ENCODE data around the gene ADAMTS3. TPM values are rescaled to one million over a fixed set of nuclear protein-coding genes. Genes with fewer than 3 reads are reported as not detected.

The ADAMTS3 gene
- total and polyA plus RNA-seq, 7 experiments from 2014 or later = 0.07 TPM; not detected in 6

GRCh38 chr4:72442147-72442546 is 126.9 kb downstream of the ADAMTS3 start:
- no peak overlapping the region for H3K27ac ChIP-seq (ENCODE audit: low read depth, low read length)
- ChIA-PET CTCF (no interaction called here), POLR2A (no interaction called here)
- H3K36me3 ChIP-seq (ENCODE audit: control insufficient read depth in 2 of 3, insufficient read depth in 3 of 3, low read length in 3 of 3) = no peaks in the 10 kb centered on the region
- H3K27ac Mint-ChIP-seq = no peak overlapping the region
- no peaks in the 10 kb centered on the region for H3K4me1 Mint-ChIP-seq
- peaks cover 0 to 8% (median 0%) of the 10 kb centered on the region in 5 donors for H3K27me3 Mint-ChIP-seq
- no peaks in the 10 kb centered on the region for H3K36me3 Mint-ChIP-seq
- ATAC-seq = no peak
- peaks cover 0 to 3% (median 0%) of the 10 kb centered on the region in 11 donors for H3K9me3 Mint-ChIP-seq
- H3K4me1 ChIP-seq (ENCODE audit: control insufficient read depth in 2 of 2, insufficient read depth in 2 of 2, low read length in 2 of 2) = no peaks in the 10 kb centered on the region
- intact Hi-C loops (cut with micrococcal nuclease) = no loop called here
- DNase-seq = no peak
- H3K9me3 ChIP-seq (ENCODE audit: control insufficient read depth in 2 of 3, low read length in 3 of 3) = no peaks in the 10 kb centered on the region
- H3K4me3 ChIP-seq (ENCODE audit: low read length) = no peak overlapping the region
- H3K27me3 ChIP-seq (ENCODE audit: control insufficient read depth in 2 of 2, insufficient read depth in 2 of 2, low read length in 2 of 2) = no peaks in the 10 kb centered on the region
- no peak overlapping the region for H3K4me3 Mint-ChIP-seq

DNA sequence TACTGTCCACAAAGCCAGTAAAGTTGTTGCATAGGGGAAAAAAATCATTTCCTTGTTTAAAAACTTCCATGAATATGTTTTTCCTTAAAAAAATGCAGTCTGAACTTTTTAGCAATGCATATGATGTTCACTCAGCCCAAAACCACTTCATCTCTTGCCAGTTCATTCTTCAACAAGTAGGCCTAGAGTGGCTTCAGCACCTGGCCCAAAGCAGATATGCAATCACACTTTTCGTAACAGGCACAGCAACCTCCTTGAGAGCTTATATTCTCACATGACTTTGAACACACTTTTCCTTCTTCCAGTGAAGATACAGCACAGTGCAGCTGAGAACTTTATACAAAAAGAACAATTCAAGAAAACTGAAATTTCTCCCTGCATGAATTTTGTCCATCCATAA is 128.6 kb downstream of the ADAMTS3 start:
- peaks cover 0 to 3% (median 2%) of the 10 kb centered on the region in 11 donors for H3K9me3 Mint-ChIP-seq
- H3K4me3 Mint-ChIP-seq = no peak overlapping the region
- no peaks in the 10 kb centered on the region for H3K9me3 ChIP-seq (ENCODE audit: control insufficient read depth in 2 of 3, low read length in 3 of 3)
- H3K4me3 ChIP-seq (ENCODE audit: low read length) = no peak overlapping the region
- H3K27ac ChIP-seq (ENCODE audit: low read depth, low read length) = no peak overlapping the region
- intact Hi-C loops (cut with micrococcal nuclease) = no loop called here
- POLR2A ChIA-PET = no interaction called here
- no peaks in the 10 kb centered on the region for H3K4me1 Mint-ChIP-seq
- CTCF ChIA-PET = no interaction called here
- no peaks in the 10 kb centered on the region for H3K36me3 ChIP-seq (ENCODE audit: control insufficient read depth in 2 of 3, insufficient read depth in 3 of 3, low read length in 3 of 3)
- ATAC-seq (no peak), DNase-seq (no peak)
- no peaks in the 10 kb centered on the region for H3K36me3 Mint-ChIP-seq
- no peaks in the 10 kb centered on the region for H3K27me3 ChIP-seq (ENCODE audit: control insufficient read depth in 2 of 2, insufficient read depth in 2 of 2, low read length in 2 of 2)
- H3K27me3 Mint-ChIP-seq = peaks cover 0 to 8% (median 0%) of the 10 kb centered on the region in 5 donors
- no peak overlapping the region for H3K27ac Mint-ChIP-seq
- H3K4me1 ChIP-seq (ENCODE audit: control insufficient read depth in 2 of 2, insufficient read depth in 2 of 2, low read length in 2 of 2) = no peaks in the 10 kb centered on the region

- no peaks in the 10 kb centered on the region for H3K36me3 ChIP-seq (ENCODE audit: control insufficient read depth in 2 of 3, insufficient read depth in 3 of 3, low read length in 3 of 3)
- H3K9me3 ChIP-seq (ENCODE audit: control insufficient read depth in 2 of 3, low read length in 3 of 3) = no peaks in the 10 kb centered on the region
- ChIA-PET CTCF (interaction anchor here (0.6 kb wide), 1 partner anchor 1504 kb away, joined by 3 read pairs; no protein-coding TSS in a partner anchor), POLR2A (no interaction called here)
- Mint-ChIP-seq H3K27ac (no peak overlapping the region), H3K4me1 (no peaks in the 10 kb centered on the region), H3K27me3 (no peaks in the 10 kb centered on the region), H3K9me3 (peaks cover 0 to 5% (median 2%) of the 10 kb centered on the region in 11 donors), H3K4me3 (no peak overlapping the region), H3K36me3 (no peaks in the 10 kb centered on the region)
- DNase-seq = no peak
- ATAC-seq = no peak
- intact Hi-C loops (cut with micrococcal nuclease) = no loop called here
- H3K27me3 ChIP-seq (ENCODE audit: control insufficient read depth in 2 of 2, insufficient read depth in 2 of 2, low read length in 2 of 2) = no peaks in the 10 kb centered on the region
- no peaks in the 10 kb centered on the region for H3K4me1 ChIP-seq (ENCODE audit: control insufficient read depth in 2 of 2, insufficient read depth in 2 of 2, low read length in 2 of 2)
- no peak overlapping the region for H3K4me3 ChIP-seq (ENCODE audit: low read length)
- H3K27ac ChIP-seq (ENCODE audit: low read depth, low read length) = no peak overlapping the region
Observed at GRCh38 chr4:72432975-72433374, 136.0 kb downstream of the ADAMTS3 start.

- H3K27ac ChIP-seq (ENCODE audit: low read depth, low read length) = no peak overlapping the region
- H3K4me1 ChIP-seq (ENCODE audit: control insufficient read depth in 2 of 2, insufficient read depth in 2 of 2, low read length in 2 of 2) = no peaks in the 10 kb centered on the region
- H3K36me3 ChIP-seq (ENCODE audit: control insufficient read depth in 2 of 3, insufficient read depth in 3 of 3, low read length in 3 of 3) = no peaks in the 10 kb centered on the region
- H3K4me1 Mint-ChIP-seq = no peaks in the 10 kb centered on the region
- H3K9me3 Mint-ChIP-seq = peaks cover 0 to 8% (median under 1%) of the 10 kb centered on the region in 11 donors
- H3K27me3 ChIP-seq (ENCODE audit: control insufficient read depth in 2 of 2, insufficient read depth in 2 of 2, low read length in 2 of 2) = no peaks in the 10 kb centered on the region
- ChIA-PET CTCF (interaction anchor here (0.6 kb wide), 1 partner anchor 1504 kb away, joined by 3 read pairs; no protein-coding TSS in a partner anchor), POLR2A (no interaction called here)
- no peak overlapping the region for H3K27ac Mint-ChIP-seq
- intact Hi-C loops (cut with micrococcal nuclease) = no loop called here
- no peaks in the 10 kb centered on the region for H3K27me3 Mint-ChIP-seq
- H3K4me3 ChIP-seq (ENCODE audit: low read length) = no peak overlapping the region
- no peak overlapping the region for H3K4me3 Mint-ChIP-seq
- no peak for DNase-seq
- H3K36me3 Mint-ChIP-seq = no peaks in the 10 kb centered on the region
- no peak for ATAC-seq
- H3K9me3 ChIP-seq (ENCODE audit: control insufficient read depth in 2 of 3, low read length in 3 of 3) = no peaks in the 10 kb centered on the region
Observed at GRCh38 chr4:72432282-72432681, 136.7 kb downstream of the ADAMTS3 start.

GRCh38 chr4:72430988-72431387 is 138.0 kb downstream of the ADAMTS3 start:
- no peaks in the 10 kb centered on the region for H3K36me3 Mint-ChIP-seq
- ChIA-PET CTCF (no interaction called here), POLR2A (no interaction called here)
- Histone ChIP-seq H3K27me3 (ENCODE audit: control insufficient read depth in 2 of 2, insufficient read depth in 2 of 2, low read length in 2 of 2) (no peaks in the 10 kb centered on the region), H3K36me3 (ENCODE audit: control insufficient read depth in 2 of 3, insufficient read depth in 3 of 3, low read length in 3 of 3) (no peaks in the 10 kb centered on the region), H3K4me1 (ENCODE audit: control insufficient read depth in 2 of 2, insufficient read depth in 2 of 2, low read length in 2 of 2) (no peaks in the 10 kb centered on the region), H3K27ac (ENCODE audit: low read depth, low read length) (no peak overlapping the region), H3K9me3 (ENCODE audit: control insufficient read depth in 2 of 3, low read length in 3 of 3) (no peaks in the 10 kb centered on the region), H3K4me3 (ENCODE audit: low read length) (no peak overlapping the region)
- H3K4me1 Mint-ChIP-seq = no peaks in the 10 kb centered on the region
- intact Hi-C loops (cut with micrococcal nuclease) = no loop called here
- H3K27ac Mint-ChIP-seq = no peak overlapping the region
- H3K9me3 Mint-ChIP-seq = peaks cover 0 to 12% (median 0%) of the 10 kb centered on the region in 11 donors
- ATAC-seq (no peak), DNase-seq (no peak)
- no peaks in the 10 kb centered on the region for H3K27me3 Mint-ChIP-seq
- no peak overlapping the region for H3K4me3 Mint-ChIP-seq

DNA sequence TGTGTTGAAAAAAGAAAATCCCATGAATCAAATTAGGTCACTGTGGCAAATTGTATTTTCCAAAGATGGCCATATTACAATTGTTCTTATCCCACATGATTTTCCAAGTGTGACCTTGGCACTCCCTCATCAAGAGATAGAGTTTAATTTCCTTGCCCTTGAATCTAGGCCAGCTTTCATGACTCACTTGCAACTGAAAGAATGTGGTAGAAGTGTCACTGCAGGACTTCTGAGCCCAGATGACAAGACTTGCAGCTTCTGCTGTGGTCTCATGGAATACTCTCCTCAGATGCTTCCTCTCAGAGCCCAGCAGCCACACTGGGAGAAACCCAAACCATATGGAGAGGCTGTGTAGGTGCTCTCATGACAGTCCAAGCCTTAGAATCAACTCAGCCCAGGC is 139.0 kb downstream of the ADAMTS3 start:
- H3K9me3 Mint-ChIP-seq = peaks cover 0 to 12% (median 0%) of the 10 kb centered on the region in 11 donors
- H3K27ac ChIP-seq (ENCODE audit: low read depth, low read length) = no peak overlapping the region
- no peaks in the 10 kb centered on the region for H3K4me1 Mint-ChIP-seq
- H3K27me3 Mint-ChIP-seq = no peaks in the 10 kb centered on the region
- H3K4me3 ChIP-seq (ENCODE audit: low read length) = no peak overlapping the region
- no peaks in the 10 kb centered on the region for H3K27me3 ChIP-seq (ENCODE audit: control insufficient read depth in 2 of 2, insufficient read depth in 2 of 2, low read length in 2 of 2)
- no peaks in the 10 kb centered on the region for H3K9me3 ChIP-seq (ENCODE audit: control insufficient read depth in 2 of 3, low read length in 3 of 3)
- no peaks in the 10 kb centered on the region for H3K4me1 ChIP-seq (ENCODE audit: control insufficient read depth in 2 of 2, insufficient read depth in 2 of 2, low read length in 2 of 2)
- intact Hi-C loops (cut with micrococcal nuclease) = no loop called here
- no peaks in the 10 kb centered on the region for H3K36me3 ChIP-seq (ENCODE audit: control insufficient read depth in 2 of 3, insufficient read depth in 3 of 3, low read length in 3 of 3)
- no peak overlapping the region for H3K4me3 Mint-ChIP-seq
- CTCF ChIA-PET = no interaction called here
- H3K36me3 Mint-ChIP-seq = no peaks in the 10 kb centered on the region
- no peak overlapping the region for H3K27ac Mint-ChIP-seq
- no peak for DNase-seq
- ATAC-seq = no peak
- POLR2A ChIA-PET = no interaction called here

DNA sequence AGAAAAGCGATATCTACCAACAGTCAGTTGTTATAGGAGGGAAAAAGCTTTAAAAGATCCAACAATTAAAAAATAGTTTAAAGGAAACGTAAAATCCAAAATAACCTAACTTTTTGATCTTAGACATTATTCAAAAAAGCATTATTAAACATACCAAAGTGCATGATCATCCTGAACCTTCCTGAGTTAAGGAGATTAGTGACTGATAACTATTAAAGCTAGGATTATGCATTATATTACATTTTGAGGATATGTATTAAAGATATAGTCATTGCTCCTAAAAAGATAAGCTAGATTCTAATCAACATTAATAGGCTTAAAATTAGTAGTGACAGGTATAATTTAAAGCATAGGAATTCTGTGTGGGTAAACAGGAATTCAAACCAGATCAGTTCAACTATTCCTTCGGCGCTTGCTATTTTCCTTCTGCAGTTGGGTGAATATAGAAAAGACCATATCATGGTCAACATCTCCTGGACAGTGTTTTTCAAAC is 139.6 kb downstream of the ADAMTS3 start:
- no peaks in the 10 kb centered on the region for H3K36me3 Mint-ChIP-seq
- ChIA-PET POLR2A (no interaction called here), CTCF (no interaction called here)
- no peak overlapping the region for H3K27ac Mint-ChIP-seq
- H3K4me1 Mint-ChIP-seq = no peaks in the 10 kb centered on the region
- no peak for ATAC-seq
- DNase-seq = no peak
- H3K9me3 Mint-ChIP-seq = peaks cover 0 to 8% (median 0%) of the 10 kb centered on the region in 11 donors
- Histone ChIP-seq H3K9me3 (ENCODE audit: control insufficient read depth in 2 of 3, low read length in 3 of 3) (no peaks in the 10 kb centered on the region), H3K4me3 (ENCODE audit: low read length) (no peak overlapping the region), H3K27me3 (ENCODE audit: control insufficient read depth in 2 of 2, insufficient read depth in 2 of 2, low read length in 2 of 2) (no peaks in the 10 kb centered on the region), H3K36me3 (ENCODE audit: control insufficient read depth in 2 of 3, insufficient read depth in 3 of 3, low read length in 3 of 3) (no peaks in the 10 kb centered on the region), H3K27ac (ENCODE audit: low read depth, low read length) (no peak overlapping the region), H3K4me1 (ENCODE audit: control insufficient read depth in 2 of 2, insufficient read depth in 2 of 2, low read length in 2 of 2) (no peaks in the 10 kb centered on the region)
- no peaks in the 10 kb centered on the region for H3K27me3 Mint-ChIP-seq
- H3K4me3 Mint-ChIP-seq = no peak overlapping the region
- intact Hi-C loops (cut with micrococcal nuclease) = no loop called here
